Activated CD4-positive, alpha-beta T cell treated with anti-CD3 and anti-CD28 coated beads, Interleukin-2, amount 10 ng/mL, durations not matched to agents 7 days and 5 days (primary cell): ENCODE results near the gene METRNL. TPM values are rescaled to one million over a fixed set of nuclear protein-coding genes. Genes with fewer than 3 reads are reported as not detected.
"Not testable (repeated sequence)": the region's sequence is repeated elsewhere in the genome, so short reads cannot be mapped to it uniquely, and the experiment has no call there.

ENCODE experiments used
- CTCF ChIA-PET: fragments of 350-600 bp; sonication (Branson Sonifier 250); formaldehyde crosslinking; loops from one replicate; lab custom pipeline; 2021; ENCODE audit warnings: antibody characterized with exemption; lab: Charles Lee
- POLR2A ChIA-PET: fragments of 350-600 bp; sonication (Branson Sonifier 250); formaldehyde crosslinking; loops from one replicate; lab custom pipeline; 2021; ENCODE audit warnings: antibody characterized with exemption; lab: Charles Lee
- DNase-seq: peaks from one replicate; pipeline ENCODE4 v3.0.0-alpha.2; 2020
- H3K27ac Mint-ChIP-seq: one replicate; pipeline ENCODE4 v1.8.0; 2021; ENCODE audit warnings: mild to moderate bottlenecking, moderate library complexity, mixed read lengths
- H3K27me3 Mint-ChIP-seq: one replicate; pipeline ENCODE4 v1.8.0; 2021; ENCODE audit warnings: mixed read lengths
- H3K36me3 Mint-ChIP-seq: one replicate; pipeline ENCODE4 v1.8.0; 2021; ENCODE audit warnings: low read depth, mixed read lengths
- H3K4me1 Mint-ChIP-seq: one replicate; pipeline ENCODE4 v1.8.0; 2021; ENCODE audit warnings: mixed read lengths
- H3K4me3 Mint-ChIP-seq: one replicate; pipeline ENCODE4 v1.8.0; 2021; ENCODE audit warnings: mild to moderate bottlenecking, moderate library complexity, mixed read lengths
- H3K9me3 Mint-ChIP-seq: one replicate; pipeline ENCODE4 v1.8.0; 2021; ENCODE audit warnings: mixed read lengths
- total RNA-seq, 2 experiments: library from RNA; stranded (reverse); gene quantifications; one replicate each; pipeline ENCODE4 v1.2.3, GENCODE V29; 2021

Gene METRNL
- total RNA-seq, 2 experiments from 2014 or later, result 2.1 to 2.2 TPM

- H3K4me1 Mint-ChIP-seq, result peaks cover 14% of the 10 kb centered on the region
- no peaks in the 10 kb centered on the region for H3K36me3 Mint-ChIP-seq
- POLR2A ChIA-PET, result no interaction called here
- H3K4me3 Mint-ChIP-seq, result no peak overlapping the region
- DNase-seq, result no peak
- H3K27me3 Mint-ChIP-seq, result no peaks in the 10 kb centered on the region
- CTCF ChIA-PET, result no interaction called here
- no peak overlapping the region for H3K27ac Mint-ChIP-seq
- H3K9me3 Mint-ChIP-seq, result no peaks in the 10 kb centered on the region
Measured at GRCh38 chr17:83064732-83065659, 14.4 kb upstream of the METRNL start.

- H3K9me3 Mint-ChIP-seq, result no peaks in the 10 kb centered on the region
- peaks cover 20% of the 10 kb centered on the region for H3K4me1 Mint-ChIP-seq
Measured at GRCh38 chr17:83065660-83066542, 13.5 kb upstream of the METRNL start.

GRCh38 chr17:83066543-83066890 is 12.9 kb upstream of the METRNL start:
- POLR2A ChIA-PET, H3K36me3 Mint-ChIP-seq, CTCF ChIA-PET, H3K9me3 Mint-ChIP-seq, H3K4me3 Mint-ChIP-seq, H3K27ac Mint-ChIP-seq, H3K27me3 Mint-ChIP-seq, DNase-seq: not testable (repeated sequence)
- peaks cover 26% of the 10 kb centered on the region for H3K4me1 Mint-ChIP-seq

More at GRCh38 chr17:83065660-83066542, 13.5 kb upstream of the METRNL start:
- Mint-ChIP-seq H3K4me3 (no peak overlapping the region), H3K27ac (no peak overlapping the region), H3K27me3 (peaks cover 4% of the 10 kb centered on the region), H3K36me3 (no peaks in the 10 kb centered on the region)
- DNase-seq, result no peak
- ChIA-PET CTCF (no interaction called here), POLR2A (no interaction called here)

GRCh38 chr17:83067071-83067717 is 12.2 kb upstream of the METRNL start:
- ChIA-PET POLR2A (no interaction called here), CTCF (no interaction called here)
- DNase-seq, result no peak
- Mint-ChIP-seq H3K4me3 (no peak overlapping the region), H3K36me3 (no peaks in the 10 kb centered on the region), H3K27me3 (peaks cover 8% of the 10 kb centered on the region), H3K27ac (no peak overlapping the region), H3K4me1 (peaks cover 32% of the 10 kb centered on the region), H3K9me3 (no peaks in the 10 kb centered on the region)

GRCh38 chr17:83067718-83068261 is 11.6 kb upstream of the METRNL start:
- Mint-ChIP-seq H3K4me3 (no peak overlapping the region), H3K36me3 (no peaks in the 10 kb centered on the region), H3K27ac (no peak overlapping the region), H3K4me1 (peaks cover 33% of the 10 kb centered on the region), H3K27me3 (peaks cover 8% of the 10 kb centered on the region), H3K9me3 (no peaks in the 10 kb centered on the region)
- DNase-seq, result no peak
- ChIA-PET POLR2A (no interaction called here), CTCF (no interaction called here)

- Mint-ChIP-seq H3K27me3 (peaks cover 8% of the 10 kb centered on the region), H3K36me3 (no peaks in the 10 kb centered on the region), H3K4me1 (peaks cover 33% of the 10 kb centered on the region), H3K4me3 (peak overlapping the region; percentile 22), H3K27ac (peak overlapping the region; percentile 60), H3K9me3 (no peaks in the 10 kb centered on the region)
- ChIA-PET CTCF (interaction anchor here (1.3 kb wide), 1 partner anchor 137 kb away, joined by 3 read pairs; no protein-coding TSS in a partner anchor), POLR2A (no interaction called here)
- DNase-seq, result no peak
Measured at GRCh38 chr17:83068641-83069570, 10.5 kb upstream of the METRNL start.

- Mint-ChIP-seq H3K36me3 (no peaks in the 10 kb centered on the region), H3K27me3 (peaks cover 8% of the 10 kb centered on the region), H3K27ac (peak overlapping the region; percentile 16), H3K4me1 (peaks cover 33% of the 10 kb centered on the region), H3K4me3 (no peak overlapping the region), H3K9me3 (no peaks in the 10 kb centered on the region)
- ChIA-PET POLR2A (no interaction called here), CTCF (interaction anchor here (1.3 kb wide), 1 partner anchor 137 kb away, joined by 3 read pairs; no protein-coding TSS in a partner anchor)
- no peak for DNase-seq
Measured at GRCh38 chr17:83069571-83069906, 9.9 kb upstream of the METRNL start.

- H3K36me3 Mint-ChIP-seq, result no peaks in the 10 kb centered on the region
- CTCF ChIA-PET, result interaction anchor here (1.3 kb wide), 1 partner anchor 136 kb away, joined by 3 read pairs; no protein-coding TSS in a partner anchor
- no peak for DNase-seq
- peak overlapping the region; percentile 41 for H3K27ac Mint-ChIP-seq
- H3K27me3 Mint-ChIP-seq, result peaks cover 8% of the 10 kb centered on the region
- POLR2A ChIA-PET, result no interaction called here
- no peaks in the 10 kb centered on the region for H3K9me3 Mint-ChIP-seq
- H3K4me1 Mint-ChIP-seq, result peaks cover 33% of the 10 kb centered on the region
- no peak overlapping the region for H3K4me3 Mint-ChIP-seq
Measured at GRCh38 chr17:83069931-83070742, 9.3 kb upstream of the METRNL start.

- peak overlapping the region; percentile 41 for H3K27ac Mint-ChIP-seq
- CTCF ChIA-PET, result no interaction called here
- no peak overlapping the region for H3K4me3 Mint-ChIP-seq
- peaks cover 8% of the 10 kb centered on the region for H3K27me3 Mint-ChIP-seq
- H3K4me1 Mint-ChIP-seq, result peaks cover 33% of the 10 kb centered on the region
- H3K36me3 Mint-ChIP-seq, result no peaks in the 10 kb centered on the region
- no peaks in the 10 kb centered on the region for H3K9me3 Mint-ChIP-seq
- POLR2A ChIA-PET, result no interaction called here
- DNase-seq, result no peak
Measured at GRCh38 chr17:83070800-83071341, 8.5 kb upstream of the METRNL start.

GRCh38 chr17:83071365-83071764 is 8.0 kb upstream of the METRNL start:
- no peaks in the 10 kb centered on the region for H3K9me3 Mint-ChIP-seq
- no peak overlapping the region for H3K27ac Mint-ChIP-seq
- H3K36me3 Mint-ChIP-seq, result no peaks in the 10 kb centered on the region
- H3K4me1 Mint-ChIP-seq, result peaks cover 33% of the 10 kb centered on the region
- POLR2A ChIA-PET, result no interaction called here
- H3K27me3 Mint-ChIP-seq, result peaks cover 10% of the 10 kb centered on the region
- CTCF ChIA-PET, result no interaction called here
- no peak overlapping the region for H3K4me3 Mint-ChIP-seq
- DNase-seq, result no peak

- H3K4me3 Mint-ChIP-seq, result no peak overlapping the region
- ChIA-PET CTCF (no interaction called here), POLR2A (no interaction called here)
- H3K4me1 Mint-ChIP-seq, result peaks cover 33% of the 10 kb centered on the region
- peaks cover 12% of the 10 kb centered on the region for H3K27me3 Mint-ChIP-seq
- H3K27ac Mint-ChIP-seq, result peak overlapping the region; percentile 74
- H3K9me3 Mint-ChIP-seq, result no peaks in the 10 kb centered on the region
- H3K36me3 Mint-ChIP-seq, result no peaks in the 10 kb centered on the region
- peak; percentile 39 for DNase-seq
Measured at GRCh38 chr17:83071966-83072562, 7.3 kb upstream of the METRNL start.
